Measurements from ENCODE around the gene SAMD4A. TPM values are rescaled to one million over a fixed set of nuclear protein-coding genes. Genes with fewer than 3 reads are reported as not detected.

SAMD4A gene
- total and polyA plus RNA-seq, 10 donors = 2.3 to 31.0 (median 21.2) TPM

DNA sequence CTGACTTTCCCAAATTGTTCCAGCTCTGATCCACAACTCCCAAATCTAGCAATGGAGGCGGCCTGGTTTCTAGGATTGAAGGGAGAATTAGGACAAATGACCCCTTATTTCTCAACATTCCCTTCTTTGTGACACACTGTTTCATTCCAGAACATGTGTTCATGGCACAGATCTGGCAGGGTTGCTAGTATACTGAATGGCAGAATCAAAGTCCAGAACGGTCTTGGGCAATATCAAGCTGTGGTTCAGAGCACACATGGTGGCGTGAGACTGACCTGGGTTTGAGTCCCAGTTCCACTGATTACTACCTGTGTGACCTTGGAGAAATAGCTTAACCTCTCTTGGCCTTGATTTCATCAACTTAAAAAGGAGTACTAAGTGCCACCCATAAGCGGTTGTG lies 152.5 kb downstream of the SAMD4A start:
- H3K27me3 ChIP-seq (replicated peaks in 1 of 7) = no peaks in the 10 kb centered on the region
- intact Hi-C loops (cut with DNase I; ENCODE audit: low total_unique reads) = no loop called here

DNA sequence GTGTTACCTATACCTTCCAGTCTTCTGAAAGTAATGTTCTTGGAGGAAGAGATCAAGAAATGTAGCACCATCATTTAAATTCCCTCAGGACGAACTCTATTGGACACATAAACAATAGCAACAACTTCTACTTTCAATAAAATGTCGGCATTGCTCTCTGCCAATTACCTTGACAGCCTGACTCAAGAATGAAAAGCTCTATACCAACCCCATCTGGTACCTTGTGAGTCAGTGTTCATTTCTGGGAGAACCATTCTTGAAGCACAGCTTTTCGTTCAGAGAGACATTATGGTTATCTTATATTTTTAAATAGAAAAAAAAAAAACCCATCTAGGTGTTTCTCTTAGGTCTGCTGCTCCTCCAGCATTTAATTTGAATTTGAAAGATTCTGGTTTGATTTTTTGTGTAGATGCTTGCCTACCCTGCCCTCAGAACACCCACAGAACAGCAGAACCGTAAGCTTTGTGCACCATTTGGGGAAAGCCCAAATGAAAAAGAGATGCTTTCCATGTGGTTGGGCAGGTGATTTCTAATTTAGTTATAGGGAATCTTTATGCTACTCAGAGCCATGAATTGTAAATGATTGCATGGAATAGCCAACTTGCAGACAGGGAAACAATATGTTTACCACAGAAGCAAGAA lies 156.0 kb downstream of the SAMD4A start:
- H3K27ac ChIP-seq = no peak overlapping the region
- intact Hi-C loops (cut with DNase I; ENCODE audit: low total_unique reads) = no loop called here
- peaks cover 0 to 8% (median 3%) of the 10 kb centered on the region in 6 donors for H3K4me1 ChIP-seq
- no peak overlapping the region for H3K4me3 ChIP-seq
- no peaks in the 10 kb centered on the region for H3K9me3 ChIP-seq
- DNase-seq = no peak
- H3K27me3 ChIP-seq (replicated peaks in 1 of 7) = no peaks in the 10 kb centered on the region
- H3K36me3 ChIP-seq = no peaks in the 10 kb centered on the region
- TF ChIP-seq POLR2A (IDR thresholded peaks at IDR 0.05) = no peak
- TF ChIP-seq, protein P1, sequence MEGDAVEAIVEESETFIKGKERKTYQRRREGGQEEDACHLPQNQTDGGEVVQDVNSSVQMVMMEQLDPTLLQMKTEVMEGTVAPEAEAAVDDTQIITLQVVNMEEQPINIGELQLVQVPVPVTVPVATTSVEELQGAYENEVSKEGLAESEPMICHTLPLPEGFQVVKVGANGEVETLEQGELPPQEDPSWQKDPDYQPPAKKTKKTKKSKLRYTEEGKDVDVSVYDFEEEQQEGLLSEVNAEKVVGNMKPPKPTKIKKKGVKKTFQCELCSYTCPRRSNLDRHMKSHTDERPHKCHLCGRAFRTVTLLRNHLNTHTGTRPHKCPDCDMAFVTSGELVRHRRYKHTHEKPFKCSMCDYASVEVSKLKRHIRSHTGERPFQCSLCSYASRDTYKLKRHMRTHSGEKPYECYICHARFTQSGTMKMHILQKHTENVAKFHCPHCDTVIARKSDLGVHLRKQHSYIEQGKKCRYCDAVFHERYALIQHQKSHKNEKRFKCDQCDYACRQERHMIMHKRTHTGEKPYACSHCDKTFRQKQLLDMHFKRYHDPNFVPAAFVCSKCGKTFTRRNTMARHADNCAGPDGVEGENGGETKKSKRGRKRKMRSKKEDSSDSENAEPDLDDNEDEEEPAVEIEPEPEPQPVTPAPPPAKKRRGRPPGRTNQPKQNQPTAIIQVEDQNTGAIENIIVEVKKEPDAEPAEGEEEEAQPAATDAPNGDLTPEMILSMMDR (IDR thresholded peaks at IDR 0.05 in 8 of 11, conservative IDR thresholded peaks at IDR 0.05 in 3 of 11) = peak in 6 of 11 experiments; percentile 16 to 51 (median 28)
- 41 to 80% (median 52%) methylated on average over 4 of the region's 4 CpGs for WGBS, 5 donors

More for the DNA sequence above, 152.5 kb downstream of the SAMD4A start:
- no peak for TF ChIP-seq POLR2A (IDR thresholded peaks at IDR 0.05)
- TF ChIP-seq, protein P1 (IDR thresholded peaks at IDR 0.05 in 8 of 11, conservative IDR thresholded peaks at IDR 0.05 in 3 of 11) = no peak
- TF ChIP-seq POLR2AphosphoS5 (IDR thresholded peaks at IDR 0.05) = no peak
- H3K9me3 ChIP-seq = no peaks in the 10 kb centered on the region
- 91 to 97% (median 94%) methylated on average over 4 of the region's 4 CpGs for WGBS, 5 donors
- H3K27ac ChIP-seq = no peak overlapping the region
- DNase-seq = no peak
- H3K4me1 ChIP-seq = peaks cover 0 to 11% (median 3%) of the 10 kb centered on the region in 6 donors
- no peaks in the 10 kb centered on the region for H3K36me3 ChIP-seq
- no peak overlapping the region for H3K4me3 ChIP-seq

DNA sequence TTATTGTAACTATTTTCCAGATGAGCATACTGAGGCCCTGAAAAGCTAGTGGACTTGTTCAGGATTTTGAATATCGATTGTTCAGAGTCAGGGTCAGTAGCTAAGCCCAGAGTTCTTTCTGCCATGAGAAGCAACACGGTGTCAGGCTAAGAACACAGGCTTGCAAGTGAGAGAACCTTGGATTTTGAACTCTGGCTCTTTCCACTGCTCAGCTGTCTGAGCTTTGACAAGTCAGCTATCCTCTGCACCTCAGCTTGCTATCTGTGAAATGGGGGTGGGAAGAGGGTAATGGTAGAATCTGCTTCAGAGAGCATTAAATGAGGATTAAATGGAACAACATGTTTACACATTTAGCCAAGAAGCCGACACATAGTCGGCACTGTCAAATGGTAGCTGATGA lies 157.2 kb downstream of the SAMD4A start:
- Histone ChIP-seq H3K4me1 (peaks cover 0 to 8% (median 4%) of the 10 kb centered on the region in 6 donors), H3K36me3 (no peaks in the 10 kb centered on the region), H3K9me3 (no peaks in the 10 kb centered on the region), H3K4me3 (no peak overlapping the region), H3K27ac (no peak overlapping the region), H3K27me3 (replicated peaks in 1 of 7) (no peaks in the 10 kb centered on the region)
- TF ChIP-seq POLR2AphosphoS5 (IDR thresholded peaks at IDR 0.05) (no peak), POLR2A (IDR thresholded peaks at IDR 0.05) (no peak)
- TF ChIP-seq, protein P1 (IDR thresholded peaks at IDR 0.05 in 8 of 11, conservative IDR thresholded peaks at IDR 0.05 in 3 of 11) = no peak
- DNase-seq = no peak
- 67 to 92% (median 85%) methylated on average over 4 of the region's 4 CpGs for WGBS, 5 donors
- intact Hi-C loops (cut with DNase I; ENCODE audit: low total_unique reads) = no loop called here

DNA sequence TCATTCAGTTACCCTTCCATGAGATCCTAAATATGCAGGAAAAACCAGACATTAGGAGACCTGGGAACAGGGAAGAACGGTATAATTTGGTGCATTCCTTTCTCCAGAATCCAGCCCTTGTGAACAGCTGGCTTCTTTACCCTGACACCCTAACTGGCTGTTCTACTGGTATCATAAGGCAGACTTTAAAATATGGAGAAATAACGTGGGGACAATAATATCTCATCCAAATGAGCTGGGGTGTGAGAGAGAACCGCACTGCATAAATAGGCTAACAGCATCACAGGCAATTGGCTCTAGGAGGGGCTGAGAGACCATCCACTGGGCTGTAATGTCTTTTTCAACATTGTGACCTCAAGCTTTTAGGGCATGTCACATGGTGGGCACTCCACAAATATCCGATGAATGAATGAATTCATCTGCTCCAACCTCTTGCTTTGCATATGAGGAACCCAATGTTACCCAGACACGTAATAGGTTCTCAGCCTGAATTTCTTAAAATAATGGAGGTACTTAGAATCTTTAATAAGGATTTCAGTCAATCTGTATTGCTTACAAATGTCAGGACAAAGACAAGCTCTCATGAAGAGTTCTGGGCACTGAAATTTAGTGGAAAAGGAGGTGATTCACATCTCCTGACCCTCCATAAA lies 157.9 kb downstream of the SAMD4A start:
- intact Hi-C loops (cut with DNase I; ENCODE audit: low total_unique reads) = no loop called here
- no peaks in the 10 kb centered on the region for H3K36me3 ChIP-seq
- WGBS, 5 donors = 85 to 93% (median 89%) methylated on average over 5 of the region's 5 CpGs
- DNase-seq = no peak
- H3K9me3 ChIP-seq = no peaks in the 10 kb centered on the region
- H3K27me3 ChIP-seq (replicated peaks in 1 of 7) = no peaks in the 10 kb centered on the region
- no peak overlapping the region for H3K27ac ChIP-seq
- H3K4me1 ChIP-seq = peaks cover 0 to 15% (median 8%) of the 10 kb centered on the region in 6 donors
- TF ChIP-seq POLR2A (IDR thresholded peaks at IDR 0.05) (no peak), POLR2AphosphoS5 (IDR thresholded peaks at IDR 0.05) (no peak)
- TF ChIP-seq, protein P1 (IDR thresholded peaks at IDR 0.05 in 8 of 11, conservative IDR thresholded peaks at IDR 0.05 in 3 of 11) = no peak
- no peak overlapping the region for H3K4me3 ChIP-seq
